H1 (cell line): ENCODE measurements around the gene UBR1. TPM values are rescaled to one million over a fixed set of nuclear protein-coding genes. Genes with fewer than 3 reads are reported as not detected.

Experiments
- CTCF ChIA-PET: fragments of 300-600 bp; sonication (Branson Sonifier 250); formaldehyde crosslinking; loops from one replicate; lab custom pipeline; 2021; ENCODE audit not compliant: partially characterized antibody; lab: Charles Lee
- POLR2A ChIA-PET: fragments of 300-600 bp; sonication (Branson Sonifier 250); formaldehyde crosslinking; loops from one replicate; lab custom pipeline; 2021; ENCODE audit warnings: inconsistent platforms; ENCODE audit not compliant: partially characterized antibody; lab: Charles Lee
- DNase-seq, 2 experiments: peaks; one replicate each; pipeline versions ENCODE4 v3.0.0 to v3.0.0-alpha.2; 2010 to 2022; ENCODE audit warnings: low spot score in 2 of 2, low read depth in 1 of 2, mixed read lengths in 1 of 2
- FAIRE-seq: peaks from 2 replicates; lab custom pipeline; 2011; peaks lifted over from hg19 to GRCh38; lab: Jason Lieb, UNC
- H2AFZ ChIP-seq: 2 replicates; pipeline ENCODE4 v1.8.1; 2012; ENCODE audit warnings: low read length, inconsistent platforms
- H2AK5ac ChIP-seq: 2 replicates; pipeline ENCODE4 v1.6.1; 2013; ENCODE audit warnings: low read depth, low read length
- H2BK120ac ChIP-seq: replicated peaks from 2 replicates; pipeline ENCODE3; 2013; ENCODE audit warnings: low read depth, low read length, inconsistent platforms
- H2BK12ac ChIP-seq: 2 replicates; pipeline ENCODE4 v1.6.1; 2013; ENCODE audit warnings: low read depth, low read length
- H2BK15ac ChIP-seq: 2 replicates; pipeline ENCODE4 v1.6.1; 2013; ENCODE audit warnings: low read length
- H2BK20ac ChIP-seq: 2 replicates; pipeline ENCODE4 v1.6.1; 2013; ENCODE audit warnings: low read length
- H2BK5ac ChIP-seq: 2 replicates; pipeline ENCODE4 v1.6.1; 2013; ENCODE audit warnings: low read depth, low read length
- H3K14ac ChIP-seq: 2 replicates; pipeline ENCODE4 v1.6.1; 2013; ENCODE audit warnings: inconsistent platforms; ENCODE audit not compliant: insufficient read length
- H3K18ac ChIP-seq: 2 replicates; pipeline ENCODE4 v1.6.1; 2013; ENCODE audit warnings: low read length; ENCODE audit errors: extremely low read depth
- H3K23ac ChIP-seq: 2 replicates; pipeline ENCODE4 v1.6.1; 2013; ENCODE audit warnings: inconsistent platforms; ENCODE audit not compliant: insufficient read length
- H3K23me2 ChIP-seq: 2 replicates; pipeline ENCODE4 v1.6.1; 2013; ENCODE audit warnings: low read depth, low read length
- H3K27ac ChIP-seq: 2 replicates; pipeline ENCODE4 v1.6.1; 2011; ENCODE audit warnings: low read depth, low read length, inconsistent platforms
- H3K27me3 ChIP-seq, 4 experiments: replicated peaks in 1 of 4; 1 replicate in 1 of 4; 2 replicates in 3 of 4; pipeline versions ENCODE4 v1.6.1 to v1.8.1; 2011 to 2013; ENCODE audit warnings: low read length in 3 of 4, mild to moderate bottlenecking in 3 of 4, inconsistent platforms in 2 of 4, mixed read lengths in 2 of 4, moderate library complexity in 1 of 4; ENCODE audit not compliant: control insufficient read depth in 3 of 4, insufficient read depth in 3 of 4; ENCODE audit errors: extremely low read depth in 1 of 4
- H3K36me3 ChIP-seq, 4 experiments: 2 replicates each; pipeline versions ENCODE4 v1.6.1 to v1.8.1; 2011 to 2013; ENCODE audit warnings: mild to moderate bottlenecking in 4 of 4, low read length in 3 of 4, moderate library complexity in 2 of 4, control low read depth in 1 of 4, inconsistent platforms in 1 of 4; ENCODE audit not compliant: insufficient read depth in 4 of 4, control insufficient read depth in 2 of 4
- H3K4ac ChIP-seq: replicated peaks from 2 replicates; pipeline ENCODE3; 2013; ENCODE audit warnings: low read length, low read depth, mixed read lengths, inconsistent platforms; ENCODE audit not compliant: insufficient read length
- H3K4me1 ChIP-seq, 4 experiments: replicated peaks in 1 of 4; 1 replicate in 1 of 4; 2 replicates in 3 of 4; pipeline versions ENCODE4 v1.6.1 to v1.8.1; 2011 to 2013; ENCODE audit warnings: low read length in 3 of 4, inconsistent platforms in 2 of 4, mixed read lengths in 1 of 4; ENCODE audit not compliant: insufficient read depth in 4 of 4, control insufficient read depth in 3 of 4
- H3K4me2 ChIP-seq, 2 experiments: 2 replicates each; pipeline versions ENCODE4 v1.6.1 to v1.8.1; 2011 to 2013; ENCODE audit warnings: low read depth in 2 of 2, low read length in 2 of 2, control low read depth in 1 of 2, inconsistent platforms in 1 of 2, mild to moderate bottlenecking in 1 of 2; ENCODE audit not compliant: insufficient read depth in 1 of 2
- H3K4me3 ChIP-seq, 4 experiments: fragments of 200-600, 300-600 bp in 1 of 4; sonication (generic), shearing (Covaris generic), sonication (Bioruptor Twin) in 1 of 4; 2 replicates each; pipeline versions ENCODE4 v1.5.1 to v1.8.1; 2011 to 2016; ENCODE audit warnings: low read length in 4 of 4, low read depth in 3 of 4, control low read depth in 2 of 4, inconsistent platforms in 2 of 4, mild to moderate bottlenecking in 2 of 4, mixed read lengths in 1 of 4, moderate library complexity in 1 of 4; ENCODE audit not compliant: insufficient read depth in 2 of 4; ENCODE audit errors: extremely low read depth in 1 of 4
- H3K56ac ChIP-seq: replicated peaks from 2 replicates; pipeline ENCODE3; 2013; ENCODE audit warnings: low read depth, mild to moderate bottlenecking, mixed read lengths, low read length, inconsistent platforms; ENCODE audit not compliant: insufficient read length
- H3K79me1 ChIP-seq: 2 replicates; pipeline ENCODE4 v1.6.1; 2013; ENCODE audit warnings: low read depth, low read length, control low read depth
- H3K79me2 ChIP-seq, 2 experiments: 2 replicates each; pipeline versions ENCODE4 v1.6.1 to v1.8.1; 2012 to 2013; ENCODE audit warnings: low read length in 2 of 2, mild to moderate bottlenecking in 2 of 2, inconsistent platforms in 1 of 2; ENCODE audit not compliant: insufficient read depth in 2 of 2, control insufficient read depth in 1 of 2
- H3K9ac ChIP-seq, 4 experiments: replicated peaks in 1 of 4; 1 replicate in 1 of 4; 2 replicates in 3 of 4; pipeline versions ENCODE4 v1.6.1 to v1.8.1; 2011 to 2013; ENCODE audit warnings: low read depth in 3 of 4, low read length in 3 of 4, control low read depth in 2 of 4, mild to moderate bottlenecking in 2 of 4, moderate library complexity in 2 of 4, inconsistent platforms in 1 of 4; ENCODE audit errors: extremely low read depth in 1 of 4
- H3K9me3 ChIP-seq, 2 experiments: 2 replicates each; pipeline versions ENCODE4 v1.6.1 to v1.8.1; 2012 to 2013; ENCODE audit warnings: mild to moderate bottlenecking in 2 of 2, moderate library complexity in 2 of 2, control low read depth in 1 of 2, inconsistent platforms in 1 of 2, low read depth in 1 of 2, low read length in 1 of 2, mixed read lengths in 1 of 2; ENCODE audit not compliant: insufficient read depth in 2 of 2
- H4K20me1 ChIP-seq, 2 experiments: replicated peaks in 1 of 2; 2 replicates each; pipeline versions ENCODE3 to v1.8.1; 2011 to 2013; ENCODE audit warnings: inconsistent platforms in 2 of 2, low read length in 2 of 2, mild to moderate bottlenecking in 1 of 2; ENCODE audit not compliant: insufficient read depth in 2 of 2, control insufficient read depth in 1 of 2
- H4K5ac ChIP-seq: 2 replicates; pipeline ENCODE4 v1.6.1; 2013; ENCODE audit warnings: low read length, low read depth, mixed read lengths, inconsistent platforms; ENCODE audit not compliant: insufficient read length
- H4K8ac ChIP-seq: 2 replicates; pipeline ENCODE4 v1.8.0; 2013; ENCODE audit warnings: mild to moderate bottlenecking, moderate library complexity, low read length, inconsistent platforms; ENCODE audit not compliant: insufficient read depth; ENCODE audit errors: extremely low read depth
- H4K91ac ChIP-seq: replicated peaks from 2 replicates; pipeline ENCODE3; 2013; ENCODE audit warnings: low read length, mixed read lengths, inconsistent platforms; ENCODE audit not compliant: insufficient read length
- BACH1 ChIP-seq: IDR thresholded peaks from 2 replicates; pipeline ENCODE4 v1.6.1; 2012; ENCODE audit warnings: low read length, improper control_type of control experiment
- BCL11A ChIP-seq, 2 experiments: IDR thresholded peaks; one replicate each; pipeline ENCODE4 v1.6.1; 2011; ENCODE audit warnings: low read depth in 2 of 2, low read length in 2 of 2, mild to moderate bottlenecking in 2 of 2
- CHD1 ChIP-seq: IDR thresholded peaks from 2 replicates; pipeline ENCODE4 v1.6.1; 2012; ENCODE audit warnings: low read depth, low read length, improper control_type of control experiment
- FOSL1 ChIP-seq: IDR thresholded peaks from 2 replicates; pipeline ENCODE4 v1.6.1; 2011; ENCODE audit warnings: mild to moderate bottlenecking, low read depth, low read length, moderate library complexity; ENCODE audit not compliant: insufficient read depth
- JUND ChIP-seq: IDR thresholded peaks from 2 replicates; pipeline ENCODE4 v1.6.1; 2011; ENCODE audit warnings: mild to moderate bottlenecking, improper control_type of control experiment, low read length
- PHF8 ChIP-seq: fragments of 200-600 bp; sonication (generic); conservative IDR thresholded peaks from 2 replicates; pipeline ENCODE4 v1.7.1; 2012; ENCODE audit warnings: low read depth, mild to moderate bottlenecking, inconsistent platforms, low read length, moderate library complexity
- POU5F1 ChIP-seq: IDR thresholded peaks from 2 replicates; pipeline ENCODE4 v1.6.1; 2011; ENCODE audit warnings: low read depth, mild to moderate bottlenecking, low read length, moderate library complexity
- RFX5 ChIP-seq: IDR thresholded peaks from 2 replicates; pipeline ENCODE4 v1.6.1; 2011; ENCODE audit warnings: low read depth, low read length, improper control_type of control experiment, borderline replicate concordance
- SP4 ChIP-seq: IDR thresholded peaks from 2 replicates; pipeline ENCODE4 v1.6.1; 2012; ENCODE audit warnings: low read length, inconsistent platforms
- SUZ12 ChIP-seq: fragments of 200-600 bp; sonication (generic); IDR thresholded peaks from 2 replicates; pipeline ENCODE4 v1.6.1; 2012; ENCODE audit warnings: mild to moderate bottlenecking, inconsistent platforms, low read length, moderate library complexity, mixed read lengths
- TBP ChIP-seq: IDR thresholded peaks from 2 replicates; pipeline ENCODE4 v1.6.1; 2011; ENCODE audit warnings: low read depth, low read length, improper control_type of control experiment
- TCF12 ChIP-seq: IDR thresholded peaks from 2 replicates; pipeline ENCODE4 v1.6.1; 2011; ENCODE audit warnings: low read depth, mild to moderate bottlenecking, low read length
- YY1 ChIP-seq: IDR thresholded peaks from 2 replicates; pipeline ENCODE4 v1.6.1; 2011; ENCODE audit warnings: low read depth, mild to moderate bottlenecking, low read length
- polyA plus RNA-seq, 7 experiments: library from polyadenylated mRNA; depleted of rRNA in 3 of 7; stranded (reverse) in 5 of 7; unstranded in 2 of 7; fragments of >200 nt in 5 of 7; fragments of 200-250 nt in 2 of 7; gene quantifications; 1 replicate in 5 of 7; 2 replicates in 1 of 7; 4 replicates in 1 of 7; pipeline versions ENCODE4 v1.2.1 to v1.2.3, GENCODE V29; 2011 to 2013; ENCODE audit warnings: missing spikeins in 2 of 7, mixed read lengths in 2 of 7
- total RNA-seq: library from RNA; stranded (reverse); fragmentation: NEBNext Ultra II Directional; extraction: Animal tissue kit (Norgen Biotek cat#: 25700); gene quantifications from 2 replicates; pipeline ENCODE4 v1.2.1, GENCODE V29; 2021

UBR1 gene
- total and polyA plus RNA-seq, 2 of the 8 experiments (the other 6 are each of a cell fraction or from before 2014, with no cell fraction given): 3.7 to 18.7 TPM

DNA sequence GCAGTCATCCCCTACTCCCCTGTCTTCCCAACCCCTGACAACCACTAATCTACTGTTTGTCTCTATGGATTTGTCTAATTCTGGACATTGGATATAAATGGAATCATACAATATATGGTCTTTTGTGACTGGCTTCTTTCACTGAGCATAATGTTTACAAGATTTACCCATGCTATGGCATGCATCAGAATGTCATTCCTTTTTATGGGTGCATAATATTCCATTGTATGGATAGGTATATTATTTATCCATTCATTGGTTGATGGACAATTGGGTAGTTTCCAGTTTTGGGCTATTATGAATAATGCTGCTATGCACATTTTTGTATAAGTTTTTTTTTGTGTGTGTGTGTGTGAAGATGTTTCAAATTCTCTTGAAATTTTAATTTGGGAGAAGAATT, 168.7 kb downstream of the UBR1 start:
- Histone ChIP-seq H4K5ac (no peak overlapping the region), H3K27me3 (no peaks in the 10 kb centered on the region), H4K8ac (no peak overlapping the region), H3K56ac (no peak overlapping the region), H3K4me3 (no peak overlapping the region), H3K23ac (no peak overlapping the region), H2BK15ac (no peak overlapping the region), H3K14ac (no peak overlapping the region), H3K18ac (no peak overlapping the region), H3K4me2 (no peak overlapping the region), H2BK12ac (no peak overlapping the region), H3K4ac (no peak overlapping the region), H2AK5ac (no peak overlapping the region), H3K79me2 (no peaks in the 10 kb centered on the region), H4K91ac (no peak overlapping the region), H2BK20ac (no peak overlapping the region), H2BK120ac (no peak overlapping the region), H3K79me1 (no peaks in the 10 kb centered on the region), H3K9me3 (no peaks in the 10 kb centered on the region), H4K20me1 (no peaks in the 10 kb centered on the region), H3K9ac (no peak overlapping the region), H3K4me1 (no peaks in the 10 kb centered on the region), H3K27ac (no peak overlapping the region), H3K36me3 (no peaks in the 10 kb centered on the region), H2AFZ (no peak overlapping the region), H3K23me2 (no peaks in the 10 kb centered on the region), H2BK5ac (no peak overlapping the region)
- ChIA-PET POLR2A (no interaction called here), CTCF (interaction anchor here (1.2 kb wide), 1 partner anchor 11 kb away, joined by 7 read pairs; no protein-coding TSS in a partner anchor)
- TF ChIP-seq SP4: no peak
- no peak for TF ChIP-seq TBP
- TF ChIP-seq YY1: no peak
- no peak for TF ChIP-seq BACH1
- no peak for TF ChIP-seq BCL11A (IDR thresholded peaks at IDR 0.05; ENCODE audit: low read depth in 2 of 2, low read length in 2 of 2)
- TF ChIP-seq FOSL1: no peak
- TF ChIP-seq RFX5: no peak
- TF ChIP-seq SUZ12: no peak
- no peak for TF ChIP-seq TCF12
- TF ChIP-seq CHD1: no peak
- TF ChIP-seq JUND: no peak
- no peak for TF ChIP-seq POU5F1
- TF ChIP-seq PHF8: no peak
- FAIRE-seq (no peak), DNase-seq (no peak)
